Endothelial cell of umbilical vein (primary cell): ENCODE data around the gene HDAC7. TPM values are rescaled to one million over a fixed set of nuclear protein-coding genes. Genes with fewer than 3 reads are reported as not detected.

Source experiments
- BruUV-seq: library from RNA; stranded (reverse); fragments of 400-500 nt; replicated peaks from 2 replicates; lab custom pipeline; 2021; lab: Mats Ljungman, UMichigan
- CTCF ChIA-PET: fragments of 300-600, 350-600 bp; sonication (Branson Sonifier 250); formaldehyde crosslinking; loops from one replicate; lab custom pipeline; 2021; ENCODE audit warnings: antibody characterized with exemption, inconsistent platforms; lab: Charles Lee
- POLR2A ChIA-PET: fragments of 300-600, 350-600 bp; sonication (Branson Sonifier 250); formaldehyde crosslinking; loops from one replicate; lab custom pipeline; 2021; ENCODE audit warnings: antibody characterized with exemption, inconsistent platforms; lab: Charles Lee
- DNase-seq: peaks from one replicate; pipeline ENCODE4 v3.0.0-alpha.2; 2011; ENCODE audit warnings: low read depth, low spot score
- FAIRE-seq: peaks from 2 replicates; lab custom pipeline; 2011; peaks lifted over from hg19 to GRCh38; lab: Jason Lieb, UNC
- H2AFZ ChIP-seq: 2 replicates; pipeline ENCODE4 v1.6.0; 2012; ENCODE audit warnings: low read depth, low read length, control low read depth, inconsistent platforms
- H3K27ac ChIP-seq: 2 replicates; pipeline ENCODE4 v1.5.1; 2011; ENCODE audit warnings: low read depth, mild to moderate bottlenecking, control low read depth, low read length, moderate library complexity; ENCODE audit not compliant: insufficient read depth
- H3K27me3 ChIP-seq, 2 experiments: 2 replicates each; pipeline versions ENCODE4 v1.6.0 to v1.6.1; 2011; ENCODE audit warnings: low read length in 2 of 2, mixed read lengths in 1 of 2; ENCODE audit not compliant: control insufficient read depth in 2 of 2, insufficient read depth in 2 of 2
- H3K36me3 ChIP-seq, 2 experiments: 2 replicates in 1 of 2; 3 replicates in 1 of 2; pipeline ENCODE4 v1.5.1; 2011; ENCODE audit warnings: low read length in 2 of 2, mild to moderate bottlenecking in 1 of 2, moderate library complexity in 1 of 2; ENCODE audit not compliant: control insufficient read depth in 2 of 2, insufficient read depth in 2 of 2; ENCODE audit errors: extremely low read depth in 1 of 2
- H3K4me1 ChIP-seq: 3 replicates; pipeline ENCODE4 v1.5.1; 2011; ENCODE audit warnings: mild to moderate bottlenecking, low read length; ENCODE audit not compliant: control insufficient read depth, insufficient read depth; ENCODE audit errors: extremely low read depth
- H3K4me2 ChIP-seq: 2 replicates; pipeline ENCODE4 v1.6.1; 2011; ENCODE audit warnings: low read length, control low read depth, mixed read lengths; ENCODE audit not compliant: insufficient read depth
- H3K4me3 ChIP-seq, 3 experiments: fragments of 200-600 bp in 1 of 3; sonication (generic), shearing (Covaris generic) in 1 of 3; replicated peaks in 1 of 3; 2 replicates each; pipeline ENCODE4 v1.5.1; 2011 to 2016; ENCODE audit warnings: control low read depth in 3 of 3, low read length in 3 of 3, mild to moderate bottlenecking in 2 of 3, inconsistent platforms in 1 of 3, low read depth in 1 of 3, moderate library complexity in 1 of 3; ENCODE audit not compliant: insufficient read depth in 1 of 3
- H3K79me2 ChIP-seq: 2 replicates; pipeline ENCODE4 v1.6.0; 2012; ENCODE audit warnings: low read length, inconsistent platforms; ENCODE audit not compliant: control insufficient read depth, insufficient read depth
- H3K9ac ChIP-seq: replicated peaks from 2 replicates; pipeline ENCODE3; 2011; ENCODE audit warnings: low read length, control low read depth; ENCODE audit not compliant: insufficient read depth; ENCODE audit errors: extremely low read depth
- H3K9me1 ChIP-seq: replicated peaks from 3 replicates; pipeline ENCODE4 v1.6.0; 2011; ENCODE audit warnings: mild to moderate bottlenecking, low read length; ENCODE audit not compliant: control insufficient read depth, insufficient read depth; ENCODE audit errors: extremely low read depth
- H3K9me3 ChIP-seq: replicated peaks from 2 replicates; pipeline ENCODE4 v1.5.1; 2012; ENCODE audit warnings: low read length, inconsistent platforms; ENCODE audit not compliant: control insufficient read depth, insufficient read depth
- H4K20me1 ChIP-seq: replicated peaks from 2 replicates; pipeline ENCODE3; 2011; ENCODE audit warnings: mild to moderate bottlenecking, low read length; ENCODE audit not compliant: control insufficient read depth, insufficient read depth; ENCODE audit errors: extremely low read depth
- EZH2 ChIP-seq: IDR thresholded peaks from 2 replicates; pipeline ENCODE4 v1.6.1; 2012; ENCODE audit warnings: borderline replicate concordance, low read depth, mild to moderate bottlenecking, moderate library complexity, low read length, inconsistent platforms; ENCODE audit not compliant: severe bottlenecking
- FOS ChIP-seq: IDR thresholded peaks from 2 replicates; pipeline ENCODE4 v1.6.1; 2011; ENCODE audit warnings: mild to moderate bottlenecking, low read length, moderate library complexity, borderline replicate concordance; ENCODE audit not compliant: insufficient read depth
- GATA2 ChIP-seq: IDR thresholded peaks from 2 replicates; pipeline ENCODE4 v1.7.0; 2011; ENCODE audit warnings: low read depth, mild to moderate bottlenecking, moderate library complexity, mixed read lengths, low read length; ENCODE audit not compliant: insufficient read length, insufficient read depth
- JUN ChIP-seq: IDR thresholded peaks from 2 replicates; pipeline ENCODE4 v1.6.1; 2011; ENCODE audit warnings: borderline replicate concordance, low read depth; ENCODE audit not compliant: insufficient read length, insufficient read depth
- MAX ChIP-seq: IDR thresholded peaks from 2 replicates; pipeline ENCODE4 v1.6.1; 2011; ENCODE audit not compliant: insufficient read depth, insufficient read length
- MYC ChIP-seq: IDR thresholded peaks from one replicate; pipeline ENCODE4 v1.6.1; 2011; ENCODE audit warnings: mild to moderate bottlenecking, low read depth, low read length
- POLR2A ChIP-seq: IDR thresholded peaks from 2 replicates; pipeline ENCODE4 v1.6.1; 2012; ENCODE audit warnings: low read depth, mild to moderate bottlenecking, control low read depth, low read length
- POLR2AphosphoS5 ChIP-seq: IDR thresholded peaks from 2 replicates; pipeline ENCODE4 v1.6.1; 2012; ENCODE audit warnings: low read depth, mild to moderate bottlenecking, control low read depth, low read length, moderate library complexity; ENCODE audit not compliant: insufficient read depth
- dilution Hi-C: fragments of 300-500 bp; cut with MboI; formaldehyde crosslinking; loops from one replicate; pipeline ENCODE4 v1.15.0; 2019; ENCODE audit warnings: low sequenced_read_pairs; ENCODE audit not compliant: extremely low pct_ligation_motif_present
- intact Hi-C: fragments of 100-400 bp; cut with micrococcal nuclease; formaldehyde crosslinking; loops from one replicate; pipeline ENCODE4 v1.10.0; 2022
- polyA plus RNA-seq, 4 experiments: library from polyadenylated mRNA; depleted of rRNA in 3 of 4; stranded (reverse) in 3 of 4; unstranded in 1 of 4; fragments of >200 nt; gene quantifications; 2 replicates each; pipeline versions ENCODE4 v1.2.1 to v1.2.3, GENCODE V29; 2011 to 2012; ENCODE audit warnings: missing spikeins in 1 of 4
- total RNA-seq: library from RNA; stranded (reverse); gene quantifications from 2 replicates; pipeline ENCODE4 v1.2.3, GENCODE V29; 2021
- TF ChIP-seq, protein P1 (sequence below), 2 donors: IDR thresholded peaks; 1 replicate in 1 of 2; 2 replicates in 1 of 2; pipeline ENCODE4 v1.5.1; 2011; ENCODE audit warnings: low read length in 2 of 2, mild to moderate bottlenecking in 2 of 2, moderate library complexity in 2 of 2, control low read depth in 1 of 2, inconsistent platforms in 1 of 2, low read depth in 1 of 2; ENCODE audit not compliant: insufficient read depth in 1 of 2; ENCODE audit errors: extremely low read depth in 1 of 2

HDAC7 gene
- total and polyA plus RNA-seq, 2 donors (not counting 3 experiments of a cell fraction or from before 2014, with no cell fraction given): 119 to 249 TPM

- H3K9me3 ChIP-seq: no peaks in the 10 kb centered on the region
- no peaks in the 10 kb centered on the region for H4K20me1 ChIP-seq
- dilution Hi-C loops (no loop called here), intact Hi-C loops (no loop called here)
- no peak overlapping the region for H3K9ac ChIP-seq
- no peaks in the 10 kb centered on the region for H3K36me3 ChIP-seq
- TF ChIP-seq, protein P1, sequence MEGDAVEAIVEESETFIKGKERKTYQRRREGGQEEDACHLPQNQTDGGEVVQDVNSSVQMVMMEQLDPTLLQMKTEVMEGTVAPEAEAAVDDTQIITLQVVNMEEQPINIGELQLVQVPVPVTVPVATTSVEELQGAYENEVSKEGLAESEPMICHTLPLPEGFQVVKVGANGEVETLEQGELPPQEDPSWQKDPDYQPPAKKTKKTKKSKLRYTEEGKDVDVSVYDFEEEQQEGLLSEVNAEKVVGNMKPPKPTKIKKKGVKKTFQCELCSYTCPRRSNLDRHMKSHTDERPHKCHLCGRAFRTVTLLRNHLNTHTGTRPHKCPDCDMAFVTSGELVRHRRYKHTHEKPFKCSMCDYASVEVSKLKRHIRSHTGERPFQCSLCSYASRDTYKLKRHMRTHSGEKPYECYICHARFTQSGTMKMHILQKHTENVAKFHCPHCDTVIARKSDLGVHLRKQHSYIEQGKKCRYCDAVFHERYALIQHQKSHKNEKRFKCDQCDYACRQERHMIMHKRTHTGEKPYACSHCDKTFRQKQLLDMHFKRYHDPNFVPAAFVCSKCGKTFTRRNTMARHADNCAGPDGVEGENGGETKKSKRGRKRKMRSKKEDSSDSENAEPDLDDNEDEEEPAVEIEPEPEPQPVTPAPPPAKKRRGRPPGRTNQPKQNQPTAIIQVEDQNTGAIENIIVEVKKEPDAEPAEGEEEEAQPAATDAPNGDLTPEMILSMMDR (IDR thresholded peaks at IDR 0.05; ENCODE audit: extremely low read depth in 1 of 2, insufficient read depth in 1 of 2, low read depth in 1 of 2, low read length in 2 of 2): no peak
- TF ChIP-seq EZH2: no peak
- no peak for TF ChIP-seq MAX
- no peak overlapping the region for H3K4me2 ChIP-seq
- no peak overlapping the region for H3K27ac ChIP-seq
- H3K4me1 ChIP-seq: no peaks in the 10 kb centered on the region
- DNase-seq (peak; percentile 19), FAIRE-seq (no peak)
- BruUV-seq: no TSS peak
- no peaks in the 10 kb centered on the region for H3K27me3 ChIP-seq
- no peaks in the 10 kb centered on the region for H3K79me2 ChIP-seq
- ChIA-PET CTCF (interaction anchor here (0.7 to 15.5 kb wide), 11 partner anchors 10 to 323 kb away, joined by 3 to 427 read pairs (median 99); partner anchors contain the start of genes HDAC7 and VDR), POLR2A (no interaction called here)
- no peak overlapping the region for H2AFZ ChIP-seq
- no peaks in the 10 kb centered on the region for H3K9me1 ChIP-seq
- no peak overlapping the region for H3K4me3 ChIP-seq
Measured at GRCh38 chr12:47841501-47841900, 21.8 kb upstream of the HDAC7 start.

DNA sequence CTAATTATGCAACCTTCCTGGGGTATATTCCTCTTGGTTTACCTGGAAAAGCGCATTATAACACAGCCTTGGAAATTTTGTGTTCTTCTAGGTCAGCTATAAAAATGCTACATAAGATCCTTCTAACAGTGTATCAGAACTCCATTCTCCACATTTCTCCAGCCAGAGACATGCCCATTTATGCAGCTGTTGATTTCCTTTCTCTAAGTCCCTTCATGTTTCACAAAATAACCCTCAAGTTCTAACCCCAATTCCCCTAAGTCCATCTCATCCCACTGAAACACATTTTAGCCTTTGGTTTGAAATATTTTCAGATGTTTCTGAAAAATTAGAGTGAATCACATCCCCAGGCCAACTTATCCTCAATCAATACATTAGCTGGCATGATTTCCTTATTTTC, 20.9 kb upstream of the HDAC7 start:
- no peak overlapping the region for H3K4me2 ChIP-seq
- H3K79me2 ChIP-seq: no peaks in the 10 kb centered on the region
- no peak overlapping the region for H3K27ac ChIP-seq
- H3K27me3 ChIP-seq: no peaks in the 10 kb centered on the region
- no peaks in the 10 kb centered on the region for H3K36me3 ChIP-seq
- ChIA-PET CTCF (interaction anchor here (1.1 to 15.5 kb wide), 12 partner anchors 12 to 126 kb away, joined by 4 to 427 read pairs (median 118); partner anchors contain the start of genes HDAC7, SLC48A1 and VDR), POLR2A (no interaction called here)
- no peak overlapping the region for H2AFZ ChIP-seq
- H3K9me3 ChIP-seq: no peaks in the 10 kb centered on the region
- no peaks in the 10 kb centered on the region for H3K4me1 ChIP-seq
- H3K4me3 ChIP-seq: no peak overlapping the region
- intact Hi-C loops (no loop called here), dilution Hi-C loops (no loop called here)
- no peak overlapping the region for H3K9ac ChIP-seq
- TF ChIP-seq MYC (no peak), EZH2 (no peak), GATA2 (no peak), MAX (no peak), JUN (no peak), POLR2A (no peak), FOS (no peak), POLR2AphosphoS5 (no peak)
- TF ChIP-seq, protein P1 (IDR thresholded peaks at IDR 0.05; ENCODE audit: extremely low read depth in 1 of 2, insufficient read depth in 1 of 2, low read depth in 1 of 2, low read length in 2 of 2): no peak
- no peaks in the 10 kb centered on the region for H3K9me1 ChIP-seq
- no peaks in the 10 kb centered on the region for H4K20me1 ChIP-seq
- no TSS peak for BruUV-seq
- DNase-seq (no peak), FAIRE-seq (no peak)
